K562 (cell line): Measurements from ENCODE around the gene SRI. TPM values are rescaled to one million over a fixed set of nuclear protein-coding genes. Genes with fewer than 3 reads are reported as not detected.

Experiments
- EHMT2 ChIP-seq: fragments of 450-650 bp; IDR thresholded peaks from 2 replicates; pipeline ENCODE4 v1.6.1; 2018; ENCODE audit warnings: antibody characterized with exemption
- ELF2 ChIP-seq: fragments of 250-450 bp; sonication (Bioruptor Pico); IDR thresholded peaks from 2 replicates; pipeline ENCODE4 v1.5.0; 2021; ENCODE audit warnings: mild to moderate bottlenecking
- GTF2F1 ChIP-seq: IDR thresholded peaks from 2 replicates; pipeline ENCODE4 v1.6.1; 2011; ENCODE audit warnings: low read depth, low read length, improper control_type of control experiment
- HINFP ChIP-seq: fragments of 450-650 bp; conservative IDR thresholded peaks from 2 replicates; pipeline ENCODE4 v1.6.1; 2016; ENCODE audit warnings: missing genetic modification characterization, low read depth, mild to moderate bottlenecking, control low read depth, missing compliant biosample characterization
- HMG20A ChIP-seq: fragments of 450-650 bp; formaldehyde crosslinking; conservative IDR thresholded peaks from 2 replicates; pipeline ENCODE4 v1.4.0; 2020; ENCODE audit warnings: mild to moderate bottlenecking, mixed read lengths
- MYC ChIP-seq, 2 experiments: fragments of 250-450 bp in 1 of 2; sonication (Bioruptor Pico) in 1 of 2; IDR thresholded peaks; 2 replicates each; pipeline versions ENCODE4 v1.5.1 to v1.6.1; 2012 to 2021; ENCODE audit warnings: low read depth in 2 of 2, borderline replicate concordance in 1 of 2, improper control_type of control experiment in 1 of 2, low read length in 1 of 2, mild to moderate bottlenecking in 1 of 2, moderate library complexity in 1 of 2
- NR2C1 ChIP-seq, 2 experiments: fragments of 450-650 bp; IDR thresholded peaks; 2 replicates each; pipeline ENCODE4 v1.6.1; 2017; ENCODE audit warnings: mild to moderate bottlenecking in 2 of 2, antibody characterized with exemption in 1 of 2, inconsistent platforms in 1 of 2, missing compliant biosample characterization in 1 of 2, missing genetic modification characterization in 1 of 2
- NUFIP1 ChIP-seq: fragments of 450-650 bp; IDR thresholded peaks from 2 replicates; pipeline ENCODE4 v1.6.1; 2018; ENCODE audit not compliant: partially characterized antibody
- POLR2AphosphoS2 ChIP-seq: IDR thresholded peaks from 2 replicates; pipeline ENCODE4 v1.6.1; 2012; ENCODE audit warnings: low read length, improper control_type of control experiment
- RCOR1 ChIP-seq, 2 experiments: IDR thresholded peaks; 2 replicates each; pipeline ENCODE4 v1.6.1; 2012; ENCODE audit warnings: low read depth in 2 of 2, low read length in 2 of 2, borderline replicate concordance in 1 of 2, improper control_type of control experiment in 1 of 2
- SIN3A ChIP-seq, 2 experiments: fragments of 150-350 bp in 1 of 2; IDR thresholded peaks; 2 replicates each; pipeline ENCODE4 v1.6.1; 2011 to 2016; ENCODE audit warnings: borderline replicate concordance in 2 of 2, low read depth in 2 of 2, low read length in 2 of 2, mild to moderate bottlenecking in 2 of 2, moderate library complexity in 2 of 2; ENCODE audit not compliant: control insufficient read depth in 1 of 2
- SMARCA5 ChIP-seq: fragments of 450-650 bp; IDR thresholded peaks from 2 replicates; pipeline ENCODE4 v1.6.1; 2016
- TCF7 ChIP-seq: sonication (generic); IDR thresholded peaks from 2 replicates; pipeline ENCODE4 v1.6.1; 2016; ENCODE audit warnings: antibody characterized with exemption, borderline replicate concordance
- TFE3 ChIP-seq: fragments of 450-650 bp; formaldehyde crosslinking; IDR thresholded peaks from 2 replicates; pipeline ENCODE4 v1.4.0; 2020; ENCODE audit warnings: mild to moderate bottlenecking, mixed read lengths
- ZBTB26 ChIP-seq: fragments of 450-650 bp; formaldehyde crosslinking; IDR thresholded peaks from 2 replicates; pipeline ENCODE4 v1.4.0; 2022; ENCODE audit warnings: missing genetic modification characterization
- ZNF311 ChIP-seq: fragments of 250-450 bp; sonication (Bioruptor Pico); IDR thresholded peaks from 2 replicates; pipeline ENCODE4 v1.4.0; 2020; ENCODE audit warnings: mild to moderate bottlenecking, moderate library complexity
- ZNF395 ChIP-seq: fragments of 200-800 bp; sonication (Bioruptor generic); IDR thresholded peaks from 2 replicates; pipeline ENCODE4 v1.6.1; 2017; ENCODE audit warnings: missing genetic modification characterization, missing compliant biosample characterization
- ZNF398 ChIP-seq: fragments of 250-450 bp; sonication (Bioruptor Pico); IDR thresholded peaks from 2 replicates; pipeline ENCODE4 v1.8.0; 2021; ENCODE audit warnings: moderate library complexity, mild to moderate bottlenecking, inconsistent platforms
- polyA plus RNA-seq, 8 experiments: library from polyadenylated mRNA; depleted of rRNA in 4 of 8; stranded (reverse) in 5 of 8; unstranded in 3 of 8; fragments of >200 nt; fragmentation: Nextera tagmentation in 2 of 8; fragmentation: Illumina TruSeq in 1 of 8; extraction: Ambion mirVana in 2 of 8; extraction: Trizol in 1 of 8; gene quantifications; 2 replicates each; pipeline versions ENCODE4 v1.2.1 to v1.2.3, GENCODE V29; 2011 to 2014; ENCODE audit warnings: inconsistent platforms in 1 of 8, missing spikeins in 1 of 8
- total RNA-seq, 7 experiments: library from RNA; depleted of rRNA in 6 of 7; stranded (reverse); fragments of >200 nt in 6 of 7; fragmentation: Illumina TruSeq in 2 of 7; extraction: Trizol in 2 of 7; gene quantifications; 2 replicates each; pipeline versions ENCODE4 v1.2.1 to v1.2.3, GENCODE V29; 2011 to 2021; ENCODE audit warnings: low replicate concordance in 1 of 7

The SRI gene
- total and polyA plus RNA-seq, 9 of the 15 experiments (the other 6 are each of a cell fraction or from before 2014, with no cell fraction given) = 56.4 to 158 (median 119) TPM

- TF ChIP-seq ELF2 (0 out of 2 replicates have a peak, but pooled peaks have one; percentile 38), ZNF395 (peak; percentile 34; the same call in 1 of the 2 replicates), SMARCA5 (no peak), GTF2F1 (no peak), HINFP (tag) (no peak), TFE3 (CRISPR knock-in tag) (no peak), HMG20A (CRISPR knock-in tag) (no peak), RCOR1 (IDR thresholded peaks at IDR 0.05; ENCODE audit: borderline replicate concordance in 1 of 2, low read depth in 2 of 2, low read length in 2 of 2) (0 out of 4 replicates have a peak, but pooled peaks of 1 of the 2 experiments have one; percentile 43), ZBTB26 (no peak), NR2C1 (IDR thresholded peaks at IDR 0.05) (no peak), NR2C1 (tag; IDR thresholded peaks at IDR 0.05) (0 out of 2 replicates have a peak, but pooled peaks have one; percentile 31), ZNF311 (0 out of 2 replicates have a peak, but pooled peaks have one; percentile 11), MYC (IDR thresholded peaks at IDR 0.05; ENCODE audit: low read depth, low read length) (no peak), MYC (CRISPR knock-in tag; IDR thresholded peaks at IDR 0.05; ENCODE audit: borderline replicate concordance, low read depth) (0 out of 2 replicates have a peak, but pooled peaks have one; percentile 22), EHMT2 (no peak), SIN3A (IDR thresholded peaks at IDR 0.05; ENCODE audit: borderline replicate concordance in 2 of 2, control insufficient read depth in 1 of 2, low read depth in 2 of 2, low read length in 2 of 2) (no peak), NUFIP1 (no peak), TCF7 (no peak), ZNF398 (CRISPR knock-in tag) (no peak), POLR2AphosphoS2 (no peak)
These were observed 15.2 kb downstream of the SRI start (continued) for GRCh38 chr7:88204525-88205110.
